Kidney (tissue), 14 donors: Measurements from ENCODE around the gene PECR. TPM values are rescaled to one million over a fixed set of nuclear protein-coding genes. Genes with fewer than 3 reads are reported as not detected.

Experiments
- DNase-seq, 5 donors: peaks; one replicate each; pipeline ENCODE4 v3.0.0-alpha.2; 2013 to 2020
- FAIRE-seq: peaks from 2 replicates; lab custom pipeline; 2012; peaks lifted over from hg19 to GRCh38; lab: Jason Lieb, UNC
- H3K27ac ChIP-seq, 2 donors: one replicate each; pipeline ENCODE4 v1.7.0; 2013; ENCODE audit warnings: low read depth in 2 of 2, low read length in 2 of 2, inconsistent platforms in 1 of 2
- H3K27me3 ChIP-seq: one replicate; pipeline ENCODE4 v1.7.1; 2013; ENCODE audit warnings: low read length, inconsistent platforms; ENCODE audit not compliant: control insufficient read depth, insufficient read depth
- H3K36me3 ChIP-seq, 3 donors: one replicate each; pipeline versions ENCODE4 v1.7.0 to v1.7.1; 2013; ENCODE audit warnings: low read length in 3 of 3, control low read depth in 1 of 3, inconsistent platforms in 1 of 3; ENCODE audit not compliant: insufficient read depth in 3 of 3, control insufficient read depth in 2 of 3
- H3K4me1 ChIP-seq, 3 donors: one replicate each; pipeline versions ENCODE4 v1.7.0 to v1.7.1; 2013; ENCODE audit warnings: low read length in 3 of 3, inconsistent platforms in 1 of 3, low read depth in 1 of 3; ENCODE audit not compliant: control insufficient read depth in 2 of 3, insufficient read depth in 2 of 3
- H3K4me3 ChIP-seq, 3 donors: one replicate each; pipeline versions ENCODE4 v1.7.0 to v1.8.1; 2013; ENCODE audit warnings: low read length in 3 of 3, control low read depth in 1 of 3, inconsistent platforms in 1 of 3
- H3K9ac ChIP-seq, 3 donors: one replicate each; pipeline versions ENCODE4 v1.7.0 to v1.7.1; 2013; ENCODE audit warnings: low read length in 3 of 3, control low read depth in 1 of 3, inconsistent platforms in 1 of 3
- H3K9me3 ChIP-seq, 3 donors: one replicate each; pipeline versions ENCODE4 v1.7.0 to v1.7.1; 2013; ENCODE audit warnings: low read length in 3 of 3, control low read depth in 1 of 3, inconsistent platforms in 1 of 3; ENCODE audit not compliant: control insufficient read depth in 2 of 3, insufficient read depth in 1 of 3
- intact Hi-C: fragments of 100-400 bp; cut with DNase I; formaldehyde crosslinking; loops from one replicate; pipeline ENCODE4 v1.11.1; 2022
- polyA plus RNA-seq: library from polyadenylated mRNA; stranded (reverse); fragments of 350-450 nt; fragmentation: Illumina TruSeq; extraction: RNeasy Lipid Tissue Mini Kit (QIAGEN cat#74804); gene quantifications from one replicate; pipeline ENCODE4 v1.2.3, GENCODE V29; 2014; ENCODE audit warnings: low read depth, low replicate concordance; ENCODE audit not compliant: insufficient read depth
- total RNA-seq: library from RNA; stranded (reverse); fragmentation: NEBNext Ultra II Directional; extraction: Animal tissue kit (Norgen Biotek cat#: 25700); gene quantifications from one replicate; pipeline ENCODE4 v1.2.1, GENCODE V29; 2021
- TF ChIP-seq, protein P1 (sequence below): IDR thresholded peaks from 3 replicates; pipeline ENCODE4 v1.5.1; 2012; ENCODE audit warnings: mild to moderate bottlenecking, moderate library complexity, borderline replicate concordance; ENCODE audit not compliant: insufficient read depth; ENCODE audit errors: extremely low read depth
- donor health status: control.
- donor health status: control.
- donor health status: control.
- donor health status: control.
- donor health status: control.
- donor health status: DM: yes; HTN: yes; CAD: no.
- donor health status: Normal renal cell carcinoma (clear cell type).

The PECR gene
- total and polyA plus RNA-seq, 2 donors from 2014 or later, result 28.4 to 36.0 TPM

- H3K27ac ChIP-seq, result no peak overlapping the region
- H3K4me3 ChIP-seq, result no peak overlapping the region
- no peaks in the 10 kb centered on the region for H3K9me3 ChIP-seq
- H3K36me3 ChIP-seq, result peaks cover 0 to 6% (median 4%) of the 10 kb centered on the region in 3 donors
- DNase-seq (no peak), FAIRE-seq (no peak)
- intact Hi-C loops, result no loop called here
- no peaks in the 10 kb centered on the region for H3K27me3 ChIP-seq
- TF ChIP-seq, protein P1, sequence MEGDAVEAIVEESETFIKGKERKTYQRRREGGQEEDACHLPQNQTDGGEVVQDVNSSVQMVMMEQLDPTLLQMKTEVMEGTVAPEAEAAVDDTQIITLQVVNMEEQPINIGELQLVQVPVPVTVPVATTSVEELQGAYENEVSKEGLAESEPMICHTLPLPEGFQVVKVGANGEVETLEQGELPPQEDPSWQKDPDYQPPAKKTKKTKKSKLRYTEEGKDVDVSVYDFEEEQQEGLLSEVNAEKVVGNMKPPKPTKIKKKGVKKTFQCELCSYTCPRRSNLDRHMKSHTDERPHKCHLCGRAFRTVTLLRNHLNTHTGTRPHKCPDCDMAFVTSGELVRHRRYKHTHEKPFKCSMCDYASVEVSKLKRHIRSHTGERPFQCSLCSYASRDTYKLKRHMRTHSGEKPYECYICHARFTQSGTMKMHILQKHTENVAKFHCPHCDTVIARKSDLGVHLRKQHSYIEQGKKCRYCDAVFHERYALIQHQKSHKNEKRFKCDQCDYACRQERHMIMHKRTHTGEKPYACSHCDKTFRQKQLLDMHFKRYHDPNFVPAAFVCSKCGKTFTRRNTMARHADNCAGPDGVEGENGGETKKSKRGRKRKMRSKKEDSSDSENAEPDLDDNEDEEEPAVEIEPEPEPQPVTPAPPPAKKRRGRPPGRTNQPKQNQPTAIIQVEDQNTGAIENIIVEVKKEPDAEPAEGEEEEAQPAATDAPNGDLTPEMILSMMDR, result no peak
- H3K4me1 ChIP-seq, result no peaks in the 10 kb centered on the region
- H3K9ac ChIP-seq, result no peak overlapping the region
Measured at GRCh38 chr2:216024779-216025336, 56.8 kb downstream of the PECR start.

DNA sequence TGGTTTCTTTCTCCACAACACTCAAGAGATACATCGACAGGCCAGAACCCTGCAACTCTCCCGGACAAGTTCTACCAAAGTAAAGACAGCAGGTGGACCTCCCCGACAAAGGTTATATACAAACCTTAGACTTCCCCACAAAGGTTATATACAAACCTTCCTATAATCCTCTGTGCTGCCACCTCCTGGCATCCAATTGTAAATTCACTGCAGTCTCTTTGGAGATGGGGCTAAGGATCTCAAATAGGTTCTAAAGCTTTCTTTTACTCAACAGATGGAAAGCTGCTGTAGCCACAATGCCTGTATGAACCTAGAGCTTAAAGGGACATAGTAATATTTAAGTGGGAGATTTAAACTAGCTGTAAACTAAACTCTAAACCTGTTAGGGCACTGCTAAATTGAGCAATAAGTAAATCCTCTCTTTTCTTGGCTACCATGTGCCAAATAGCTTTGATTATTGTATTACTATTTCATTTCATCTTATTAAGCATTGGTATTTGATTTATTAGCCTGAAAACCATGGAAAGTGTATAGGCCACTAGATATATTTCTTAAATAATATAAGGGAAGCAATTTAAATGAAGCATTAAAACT is 58.5 kb downstream of the PECR start:
- Histone ChIP-seq H3K4me3 (no peak overlapping the region), H3K36me3 (no peaks in the 10 kb centered on the region), H3K4me1 (no peaks in the 10 kb centered on the region), H3K27me3 (no peaks in the 10 kb centered on the region), H3K27ac (no peak overlapping the region), H3K9me3 (no peaks in the 10 kb centered on the region), H3K9ac (no peak overlapping the region)
- no peak for FAIRE-seq
- TF ChIP-seq, protein P1, result peak; percentile 31
- peak in 3 of 5 donors; percentile 48 to 81 (median 61) for DNase-seq
- intact Hi-C loops, result no loop called here

DNA sequence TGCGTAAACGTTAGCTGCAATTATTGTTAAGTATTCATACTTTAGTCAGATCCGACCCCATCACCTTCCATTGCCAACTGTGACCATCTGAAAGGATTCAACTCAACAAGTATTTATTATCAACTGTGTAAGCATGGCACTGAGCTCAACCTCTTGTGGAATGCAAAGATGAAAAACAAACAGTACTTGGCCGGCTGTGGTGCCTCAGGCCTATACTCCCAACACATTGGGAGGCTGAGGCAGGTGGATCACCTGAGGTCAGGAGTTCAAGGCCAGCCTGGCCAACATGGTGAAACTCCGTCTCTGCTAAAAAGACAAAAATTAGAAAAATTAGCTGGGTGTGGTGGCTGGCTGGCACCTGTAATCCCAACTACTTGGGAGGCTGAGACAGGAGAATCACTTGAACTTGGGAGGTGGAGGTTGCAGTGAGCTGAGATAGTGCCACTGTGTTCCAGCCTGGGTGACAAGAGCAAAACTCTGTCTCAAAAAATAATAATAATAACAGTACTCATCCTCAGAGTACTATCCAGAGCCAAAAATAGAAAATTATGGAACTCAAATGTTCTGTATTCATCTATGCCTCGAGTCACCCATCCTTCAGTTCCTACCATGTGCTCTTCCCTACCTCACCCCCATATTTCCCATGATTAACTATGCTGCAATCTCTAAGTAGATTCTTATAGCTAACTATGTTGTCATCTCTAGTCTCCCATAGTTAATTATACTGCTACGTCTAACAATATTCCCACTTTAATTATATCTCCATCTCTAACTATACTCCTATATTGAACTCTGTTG is 59.6 kb downstream of the PECR start:
- H3K9me3 ChIP-seq, result no peaks in the 10 kb centered on the region
- intact Hi-C loops, result no loop called here
- TF ChIP-seq, protein P1, result no peak
- H3K27me3 ChIP-seq, result no peaks in the 10 kb centered on the region
- no peaks in the 10 kb centered on the region for H3K36me3 ChIP-seq
- H3K9ac ChIP-seq, result no peak overlapping the region
- DNase-seq (no peak), FAIRE-seq (no peak)
- H3K4me1 ChIP-seq, result no peaks in the 10 kb centered on the region
- H3K4me3 ChIP-seq, result no peak overlapping the region
- no peak overlapping the region for H3K27ac ChIP-seq
